A673 (cell line): ENCODE results near the gene CELF4.

Experiments
- CTCF ChIP-seq: fragments of 300-800, 200-600 bp; sonication (generic); conservative IDR thresholded peaks from 2 replicates; pipeline ENCODE4 v1.5.1; 2017; ENCODE audit warnings: low read depth, mild to moderate bottlenecking, antibody characterized with exemption, low read length, moderate library complexity, mixed read lengths
- EZH2 ChIP-seq: fragments of 200-600 bp; sonication (generic); IDR thresholded peaks from 2 replicates; pipeline ENCODE4 v1.6.1; 2017; ENCODE audit warnings: borderline replicate concordance, low read depth, mild to moderate bottlenecking, mixed read lengths, antibody characterized with exemption, low read length; ENCODE audit not compliant: poor library complexity, severe bottlenecking

DNA sequence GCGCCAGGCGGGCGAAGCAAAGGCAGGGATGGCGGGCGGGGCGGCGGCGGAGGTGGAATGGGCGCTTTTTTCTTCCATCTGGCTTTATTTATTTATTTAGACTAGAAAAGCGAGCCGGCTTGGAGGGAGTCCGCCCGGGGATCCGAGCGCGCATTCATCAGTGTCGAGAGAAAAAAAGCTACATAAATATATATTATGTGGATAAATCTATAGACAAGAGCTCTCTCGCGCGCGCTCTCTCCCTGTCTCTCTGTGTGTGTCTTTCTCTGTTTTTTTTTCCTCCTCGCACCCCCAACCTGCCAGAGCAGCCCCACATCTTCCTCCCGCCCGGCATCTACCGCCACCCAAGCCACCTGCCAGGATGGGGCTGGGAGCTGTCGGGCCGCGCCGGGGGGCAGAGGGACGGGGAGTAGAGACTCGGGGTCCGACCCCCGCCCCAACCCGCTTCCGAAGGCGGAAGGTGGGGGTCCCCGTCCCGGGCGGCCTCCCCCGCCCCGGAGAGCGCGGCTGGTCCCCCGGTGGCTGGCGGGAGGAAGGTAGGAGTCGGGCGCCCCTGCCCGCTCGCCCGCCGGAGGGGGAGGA, 972 bp upstream of the CELF4 start:
- TF ChIP-seq EZH2 (peak; percentile 95), CTCF (no peak)
